Thymus (tissue), 11 donors: Measurements from ENCODE around the gene SIX3. TPM values are rescaled to one million over a fixed set of nuclear protein-coding genes. Genes with fewer than 3 reads are reported as not detected.

Source experiments
- DNase-seq, 9 donors: peaks; one replicate each; pipeline ENCODE4 v3.0.0-alpha.2; 2013; ENCODE audit warnings: low spot score in 9 of 9, low read depth in 6 of 9, missing footprints in 1 of 9
- H3K27ac ChIP-seq, 2 donors: one replicate each; pipeline ENCODE4 v1.5.1; 2013; ENCODE audit warnings: control low read depth in 1 of 2, low read depth in 1 of 2, low read length in 1 of 2, mild to moderate bottlenecking in 1 of 2, moderate library complexity in 1 of 2
- H3K27me3 ChIP-seq, 2 donors: one replicate each; pipeline ENCODE4 v1.5.1; 2013; ENCODE audit warnings: low read length in 1 of 2; ENCODE audit not compliant: control insufficient read depth in 2 of 2, insufficient read depth in 1 of 2
- H3K36me3 ChIP-seq, 2 donors: one replicate each; pipeline ENCODE4 v1.5.1; 2013; ENCODE audit warnings: low read length in 1 of 2, mild to moderate bottlenecking in 1 of 2, moderate library complexity in 1 of 2; ENCODE audit not compliant: control insufficient read depth in 2 of 2, insufficient read depth in 2 of 2
- H3K4me1 ChIP-seq, 2 donors: one replicate each; pipeline ENCODE4 v1.5.1; 2013; ENCODE audit warnings: low read length in 2 of 2; ENCODE audit not compliant: control insufficient read depth in 2 of 2, insufficient read depth in 2 of 2
- H3K4me3 ChIP-seq, 2 donors: one replicate each; pipeline ENCODE4 v1.5.1; 2013; ENCODE audit warnings: low read length in 2 of 2, control low read depth in 1 of 2, mild to moderate bottlenecking in 1 of 2
- H3K9me3 ChIP-seq, 2 donors: one replicate each; pipeline ENCODE4 v1.5.1; 2013; ENCODE audit warnings: low read length in 1 of 2, mild to moderate bottlenecking in 1 of 2; ENCODE audit not compliant: control insufficient read depth in 2 of 2, insufficient read depth in 1 of 2
- whole genome bisulfite sequencing: extraction: QIAGEN DNeasy Blood & Tissue Kit; methylation state at CpG from one replicate; pipeline ENCODE4 v1.1.7; 2013; 5-methylcytosine and 5-hydroxymethylcytosine counted together
- polyA plus RNA-seq: library from polyadenylated mRNA; stranded (reverse); fragments of 200-250 nt; gene quantifications from one replicate; pipeline ENCODE4 v1.2.3, GENCODE V29; 2013
- total RNA-seq: library from RNA; stranded (reverse); fragments of 120-200 nt; gene quantifications from one replicate; pipeline ENCODE4 v1.2.4, GENCODE V29; 2013
- donor health status: healthy.

Gene SIX3
- total and polyA plus RNA-seq, 2 donors, result 0.11 TPM; not detected in 1

GRCh38 chr2:44951714-44952113 lies 10.2 kb downstream of the SIX3 start:
- WGBS, result 36% methylated on average over 8 of the region's 8 CpGs
- Histone ChIP-seq H3K4me3 (no peak overlapping the region), H3K4me1 (peaks cover 0 to 13% of the 10 kb centered on the region in 2 donors), H3K36me3 (no peaks in the 10 kb centered on the region), H3K27me3 (peaks cover 81 to 100% of the 10 kb centered on the region in 2 donors), H3K27ac (no peak overlapping the region), H3K9me3 (peaks cover 1 to 8% of the 10 kb centered on the region in 2 donors)
- no peak for DNase-seq

GRCh38 chr2:44952143-44952805 lies 10.8 kb downstream of the SIX3 start:
- WGBS, result 2% methylated on average over 59 of the region's 59 CpGs
- Histone ChIP-seq H3K27me3 (peaks cover 79 to 98% of the 10 kb centered on the region in 2 donors), H3K27ac (no peak overlapping the region), H3K4me3 (no peak overlapping the region), H3K36me3 (no peaks in the 10 kb centered on the region), H3K9me3 (peaks cover 1 to 5% of the 10 kb centered on the region in 2 donors), H3K4me1 (peaks cover 0 to 13% of the 10 kb centered on the region in 2 donors)
- peak in 2 of 9 donors; percentile 28 to 36 for DNase-seq

- Histone ChIP-seq H3K4me3 (no peak overlapping the region), H3K4me1 (peaks cover 0 to 13% of the 10 kb centered on the region in 2 donors), H3K27ac (no peak overlapping the region), H3K27me3 (peaks cover 74 to 97% of the 10 kb centered on the region in 2 donors), H3K36me3 (no peaks in the 10 kb centered on the region), H3K9me3 (peaks cover 1 to 5% of the 10 kb centered on the region in 2 donors)
- 7% methylated on average over 39 of the region's 39 CpGs for WGBS
- DNase-seq, result no peak
Observed at GRCh38 chr2:44952806-44953498, 11.4 kb downstream of the SIX3 start.

- Histone ChIP-seq H3K9me3 (peaks cover 1 to 5% of the 10 kb centered on the region in 2 donors), H3K36me3 (no peaks in the 10 kb centered on the region), H3K27ac (no peak overlapping the region), H3K4me1 (peaks cover 0 to 13% of the 10 kb centered on the region in 2 donors), H3K27me3 (peaks cover 70 to 96% of the 10 kb centered on the region in 2 donors), H3K4me3 (no peak overlapping the region)
- 14% methylated on average over 8 of the region's 8 CpGs for WGBS
- no peak for DNase-seq
Observed at GRCh38 chr2:44953499-44953883, 12.0 kb downstream of the SIX3 start.

- Histone ChIP-seq H3K9me3 (peaks cover 1 to 5% of the 10 kb centered on the region in 2 donors), H3K27ac (no peak overlapping the region), H3K4me1 (peaks cover 0 to 13% of the 10 kb centered on the region in 2 donors), H3K36me3 (no peaks in the 10 kb centered on the region), H3K27me3 (peaks cover 61 to 93% of the 10 kb centered on the region in 2 donors), H3K4me3 (no peak overlapping the region)
- 16% methylated on average over 25 of the region's 25 CpGs for WGBS
- DNase-seq, result no peak
Observed at GRCh38 chr2:44954447-44954888, 13.0 kb downstream of the SIX3 start.

DNA sequence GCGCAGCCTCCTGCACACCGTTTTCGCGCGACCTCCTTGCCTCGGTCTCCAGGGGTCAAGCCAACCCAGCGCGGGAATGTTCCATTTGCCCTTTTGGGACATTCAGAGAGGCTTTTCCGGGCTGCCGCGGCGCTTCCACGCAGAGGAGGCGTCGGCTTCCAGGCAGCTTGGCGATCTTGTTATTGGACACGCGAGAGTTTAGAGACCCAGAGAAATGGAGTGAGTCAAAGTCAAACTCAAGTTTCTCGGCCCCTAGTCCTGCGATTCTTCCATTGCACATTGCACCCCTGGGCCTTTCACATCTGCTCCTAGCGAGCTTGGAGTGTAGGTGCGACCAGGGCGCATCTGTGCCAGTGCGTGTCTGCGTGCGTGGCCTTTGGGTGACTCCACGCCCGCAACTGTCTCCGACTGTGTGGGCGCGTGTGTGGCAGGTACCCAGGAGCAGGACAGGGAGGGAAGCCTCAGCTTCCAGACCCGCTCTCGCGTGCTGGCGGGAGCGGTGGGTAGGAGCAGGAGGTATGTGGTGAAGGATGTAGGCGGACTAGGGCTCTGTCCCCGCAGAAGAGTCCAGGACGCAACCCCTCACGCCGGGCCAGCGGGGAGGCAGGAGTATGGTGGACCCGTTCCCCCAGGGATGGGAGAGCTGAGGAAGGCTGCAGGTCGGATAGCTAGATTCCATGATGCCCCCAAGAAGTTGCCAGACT lies 13.5 kb downstream of the SIX3 start:
- peaks cover 1 to 5% of the 10 kb centered on the region in 2 donors for H3K9me3 ChIP-seq
- no peaks in the 10 kb centered on the region for H3K36me3 ChIP-seq
- no peak overlapping the region for H3K4me3 ChIP-seq
- H3K4me1 ChIP-seq, result peaks cover 0 to 13% of the 10 kb centered on the region in 2 donors
- 9% methylated on average over 44 of the region's 44 CpGs for WGBS
- H3K27ac ChIP-seq, result no peak overlapping the region
- peaks cover 55 to 92% of the 10 kb centered on the region in 2 donors for H3K27me3 ChIP-seq
- no peak for DNase-seq

DNA sequence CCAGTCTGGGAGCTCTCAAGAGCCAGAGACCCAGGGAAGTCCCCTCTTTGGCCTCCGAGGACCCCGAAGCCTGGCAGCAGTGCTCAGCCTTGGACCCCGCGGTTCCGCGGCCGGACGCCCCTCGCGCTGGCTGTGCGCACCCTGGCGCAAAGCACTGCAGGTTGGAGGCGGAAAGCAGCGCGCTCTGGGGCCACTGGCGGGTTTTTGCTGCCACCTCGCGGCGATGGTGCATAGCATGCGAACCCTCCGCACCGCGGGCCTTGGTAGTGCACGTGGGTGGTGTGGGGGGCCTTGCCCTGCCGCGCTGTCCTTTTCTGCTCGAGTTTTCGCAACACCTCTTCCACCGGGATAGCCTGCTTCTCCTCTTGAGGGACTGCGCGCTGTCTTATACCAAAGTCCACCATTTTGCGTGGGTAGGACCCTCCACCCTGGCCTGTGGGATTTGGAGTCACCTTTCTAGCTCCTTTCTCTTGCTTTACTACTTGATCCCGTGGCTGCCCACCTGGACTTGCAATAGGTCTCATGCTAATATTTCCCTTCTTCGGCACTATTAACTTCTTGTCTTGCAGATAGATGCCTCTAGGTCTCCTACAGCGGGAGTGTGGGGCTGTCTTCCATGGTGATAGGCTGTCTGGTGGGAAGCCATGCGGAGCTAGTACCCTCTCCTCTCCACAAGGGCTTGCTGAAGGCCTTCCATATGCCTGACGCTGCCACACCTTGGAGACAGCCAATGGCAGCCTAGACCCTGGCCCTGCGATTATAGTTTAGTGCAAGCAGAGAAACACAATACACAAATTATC lies 14.3 kb downstream of the SIX3 start:
- DNase-seq, result peak; percentile 20 to 73 (median 39)
- Histone ChIP-seq H3K4me1 (peaks cover 0 to 13% of the 10 kb centered on the region in 2 donors), H3K9me3 (peaks cover 1 to 5% of the 10 kb centered on the region in 2 donors), H3K36me3 (no peaks in the 10 kb centered on the region), H3K27me3 (peaks cover 48 to 87% of the 10 kb centered on the region in 2 donors), H3K4me3 (no peak overlapping the region), H3K27ac (no peak overlapping the region)
- 12% methylated on average over 38 of the region's 38 CpGs for WGBS

DNA sequence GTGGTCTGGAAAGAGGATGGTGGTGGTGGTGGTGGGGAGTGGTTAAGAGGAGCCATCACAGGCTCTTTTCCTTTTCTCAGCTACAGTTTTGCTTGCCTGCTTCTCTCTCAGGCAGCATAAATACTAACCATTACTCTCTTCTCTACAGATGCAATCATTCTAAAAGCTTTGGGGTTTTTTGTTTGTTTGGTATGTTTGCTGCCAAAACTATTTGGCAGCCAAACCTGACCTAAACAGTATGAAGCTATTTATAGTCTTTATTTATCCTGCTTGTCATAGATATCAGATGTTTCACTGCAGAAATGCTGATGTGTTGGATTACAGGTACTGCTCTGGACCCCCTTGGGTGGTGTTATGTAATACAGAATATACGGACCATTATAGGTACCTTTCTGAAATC lies 15.3 kb downstream of the SIX3 start:
- DNase-seq, result no peak
- Histone ChIP-seq H3K4me3 (no peak overlapping the region), H3K9me3 (peaks cover 0 to 5% of the 10 kb centered on the region in 2 donors), H3K27ac (no peak overlapping the region), H3K4me1 (peaks cover 0 to 13% of the 10 kb centered on the region in 2 donors), H3K27me3 (peaks cover 38 to 84% of the 10 kb centered on the region in 2 donors), H3K36me3 (no peaks in the 10 kb centered on the region)
- 91% methylated on average over 1 of the region's 1 CpG for WGBS
